HEK293T (cell line): ENCODE results near the gene ZNF101.

ENCODE experiments used
- CTCF ChIA-PET: fragments of 350-600 bp; formaldehyde crosslinking; extraction: SDS; loops from one replicate; lab custom pipeline; 2021; ENCODE audit warnings: antibody characterized with exemption, inconsistent platforms; lab: Yijun Ruan, JAX
- POLR2A ChIA-PET: fragments of 350-600 bp; formaldehyde crosslinking; extraction: SDS; loops from one replicate; lab custom pipeline; 2020; ENCODE audit warnings: antibody characterized with exemption, inconsistent platforms; lab: Yijun Ruan, JAX
- DNase-seq: peaks from one replicate; pipeline ENCODE4 v3.0.0; 2012; ENCODE audit warnings: mixed read lengths; ENCODE audit errors: extremely low spot score
- ARNT ChIP-seq: fragments of 450-650 bp; IDR thresholded peaks from 2 replicates; pipeline ENCODE4 v1.6.1; 2017; ENCODE audit warnings: mild to moderate bottlenecking
- BHLHE40 ChIP-seq: fragments of 450-650 bp; IDR thresholded peaks from 2 replicates; pipeline ENCODE4 v1.6.1; 2016; ENCODE audit warnings: mild to moderate bottlenecking, moderate library complexity, borderline replicate concordance
- CTBP1 ChIP-seq: fragments of 450-650 bp; IDR thresholded peaks from 2 replicates; pipeline ENCODE4 v1.6.1; 2016; ENCODE audit warnings: borderline replicate concordance
- ELF4 ChIP-seq: fragments of 450-650 bp; IDR thresholded peaks from 2 replicates; pipeline ENCODE4 v1.6.1; 2017; ENCODE audit warnings: antibody characterized with exemption
- FOXA1 ChIP-seq: fragments of 450-650 bp; IDR thresholded peaks from 2 replicates; pipeline ENCODE4 v1.6.1; 2016; ENCODE audit warnings: mild to moderate bottlenecking
- FOXK2 ChIP-seq: fragments of 450-650 bp; IDR thresholded peaks from 2 replicates; pipeline ENCODE4 v1.6.1; 2016; ENCODE audit warnings: mild to moderate bottlenecking
- FOXM1 ChIP-seq: fragments of 450-650 bp; IDR thresholded peaks from 2 replicates; pipeline ENCODE4 v1.6.1; 2017; ENCODE audit warnings: mild to moderate bottlenecking, borderline replicate concordance
- HDGF ChIP-seq: fragments of 450-650 bp; IDR thresholded peaks from 2 replicates; pipeline ENCODE4 v1.6.1; 2017; ENCODE audit warnings: antibody characterized with exemption, borderline replicate concordance
- L3MBTL2 ChIP-seq: fragments of 450-650 bp; conservative IDR thresholded peaks from 2 replicates; pipeline ENCODE4 v1.6.1; 2016; ENCODE audit warnings: mild to moderate bottlenecking
- LEF1 ChIP-seq: fragments of 450-650 bp; IDR thresholded peaks from 2 replicates; pipeline ENCODE4 v1.6.1; 2017; ENCODE audit warnings: mild to moderate bottlenecking, borderline replicate concordance
- NFRKB ChIP-seq: fragments of 450-650 bp; IDR thresholded peaks from 2 replicates; pipeline ENCODE4 v1.6.1; 2016; ENCODE audit warnings: mild to moderate bottlenecking, moderate library complexity
- PKNOX1 ChIP-seq: fragments of 450-650 bp; IDR thresholded peaks from 2 replicates; pipeline ENCODE4 v1.6.1; 2016
- SP1 ChIP-seq: fragments of 450-650 bp; IDR thresholded peaks from 2 replicates; pipeline ENCODE4 v1.6.1; 2017
- SUZ12 ChIP-seq: fragments of 450-650 bp; IDR thresholded peaks from 2 replicates; pipeline ENCODE4 v1.6.1; 2016; ENCODE audit warnings: mild to moderate bottlenecking
- TARDBP ChIP-seq: fragments of 450-650 bp; IDR thresholded peaks from 2 replicates; pipeline ENCODE4 v1.6.1; 2016
- ZNF384 ChIP-seq: fragments of 450-650 bp; IDR thresholded peaks from 2 replicates; pipeline ENCODE4 v1.6.1; 2016

Gene ZNF101

GRCh38 chr19:19645233-19645870 lies 23.3 kb upstream of the ZNF101 start:
- no peak for DNase-seq
- CTCF ChIA-PET, result interaction anchor here (1.9 kb wide), 1 partner anchor 92 kb away, joined by 4 read pairs; no protein-coding TSS in a partner anchor
- TF ChIP-seq FOXA1, result no peak
- TF ChIP-seq BHLHE40, result no peak
- no peak for TF ChIP-seq ELF4
- TF ChIP-seq LEF1, result no peak
- no peak for TF ChIP-seq CTBP1
- no peak for TF ChIP-seq L3MBTL2
- TF ChIP-seq SUZ12, result no peak
- TF ChIP-seq FOXM1, result no peak
- no peak for TF ChIP-seq ARNT
- POLR2A ChIA-PET, result interaction anchor here (1.3 kb wide), 1 partner anchor 13 kb away, joined by 3 read pairs; no protein-coding TSS in a partner anchor

GRCh38 chr19:19647037-19647835 lies 21.4 kb upstream of the ZNF101 start:
- ChIA-PET CTCF (no interaction called here), POLR2A (no interaction called here)
- DNase-seq, result no peak
- TF ChIP-seq SP1, result no peak
- TF ChIP-seq LEF1, result no peak
- no peak for TF ChIP-seq ZNF384
- no peak for TF ChIP-seq FOXK2
- no peak for TF ChIP-seq FOXA1
- no peak for TF ChIP-seq NFRKB
- no peak for TF ChIP-seq L3MBTL2
- no peak for TF ChIP-seq CTBP1
- no peak for TF ChIP-seq PKNOX1
- no peak for TF ChIP-seq HDGF
- no peak for TF ChIP-seq TARDBP
- TF ChIP-seq BHLHE40, result no peak
- TF ChIP-seq FOXM1, result no peak
- TF ChIP-seq ARNT, result no peak
- TF ChIP-seq ELF4, result no peak
- TF ChIP-seq SUZ12, result no peak

DNA sequence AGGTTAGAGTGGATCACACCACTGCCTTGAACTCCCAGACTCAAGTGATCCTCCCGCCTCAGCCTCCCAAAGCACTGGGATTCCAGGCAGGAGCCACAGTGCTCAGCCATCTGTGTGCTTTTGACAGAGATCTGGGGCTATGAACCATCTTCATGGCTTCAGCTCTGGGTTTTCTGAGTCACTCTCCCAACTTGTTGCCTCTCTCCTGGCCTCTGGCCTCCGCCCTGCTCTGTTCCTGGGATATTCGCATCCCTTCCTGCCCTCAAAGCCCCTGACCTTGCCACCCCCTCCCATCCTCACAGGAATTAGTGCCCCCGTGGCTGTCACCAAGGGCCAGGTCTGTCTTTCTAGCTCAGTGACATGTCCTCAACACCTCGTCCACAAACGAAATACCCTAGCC lies 19.5 kb upstream of the ZNF101 start:
- TF ChIP-seq SUZ12 (no peak), PKNOX1 (no peak), BHLHE40 (no peak), FOXA1 (no peak), CTBP1 (no peak), FOXM1 (no peak), HDGF (no peak), L3MBTL2 (no peak), FOXK2 (no peak), ELF4 (no peak), LEF1 (no peak), NFRKB (no peak), TARDBP (no peak), SP1 (no peak), ZNF384 (no peak)
- POLR2A ChIA-PET, result no interaction called here
- DNase-seq, result no peak
- CTCF ChIA-PET, result interaction anchor here (1.3 kb wide), 1 partner anchor 95 kb away, joined by 5 read pairs; no protein-coding TSS in a partner anchor

GRCh38 chr19:19649580-19649995 lies 19.1 kb upstream of the ZNF101 start:
- TF ChIP-seq PKNOX1 (no peak), ARNT (no peak), LEF1 (no peak), FOXM1 (no peak), ELF4 (no peak), L3MBTL2 (no peak), TARDBP (no peak), NFRKB (no peak)
- DNase-seq, result no peak
- ChIA-PET POLR2A (no interaction called here), CTCF (interaction anchor here (1.3 kb wide), 1 partner anchor 95 kb away, joined by 5 read pairs; no protein-coding TSS in a partner anchor)

- ChIA-PET CTCF (no interaction called here), POLR2A (interaction anchor here (2.1 kb wide), 1 partner anchor 12 kb away, joined by 7 read pairs; no protein-coding TSS in a partner anchor)
- DNase-seq, result no peak
- TF ChIP-seq FOXM1 (no peak), SP1 (no peak), LEF1 (no peak), FOXK2 (no peak), BHLHE40 (no peak), PKNOX1 (no peak), ZNF384 (no peak), SUZ12 (no peak), ARNT (no peak), NFRKB (no peak), TARDBP (no peak), CTBP1 (no peak), ELF4 (no peak)
These were observed 18.3 kb upstream of the ZNF101 start for GRCh38 chr19:19650331-19650730.
